HPDE6-E6E7 (cell line): ENCODE measurements around the gene CPSF4.
"Not testable (repeated sequence)": the region's sequence is repeated elsewhere in the genome, so short reads cannot be mapped to it uniquely, and the experiment has no call there.

Experiments
- DNase-seq: peaks from one replicate; pipeline ENCODE4 v3.0.0; 2011; ENCODE audit warnings: missing footprints; ENCODE audit errors: extremely low spot score

The CPSF4 gene

GRCh38 chr7:99490878-99491277 lies 52.1 kb downstream of the CPSF4 start:
- DNase-seq: no peak

- no peak for DNase-seq
These were observed 55.1 kb downstream of the CPSF4 start for GRCh38 chr7:99493823-99494222.

- DNase-seq: no peak
These were observed 59.2 kb downstream of the CPSF4 start for GRCh38 chr7:99497766-99498545.

GRCh38 chr7:99498546-99498944 lies 59.8 kb downstream of the CPSF4 start:
- DNase-seq: no peak

- DNase-seq: no peak
These were observed 60.6 kb downstream of the CPSF4 start for GRCh38 chr7:99499371-99499720.

- DNase-seq: peak; percentile 91
These were observed 61.2 kb downstream of the CPSF4 start, which contains the start of gene ZNF394 for GRCh38 chr7:99499721-99500636. ZNF394 (minus strand) TSS chr7:99500281; CDS start chr7:99500093, 188 bp downstream.

GRCh38 chr7:99500637-99501009 lies 61.9 kb downstream of the CPSF4 start:
- no peak for DNase-seq

GRCh38 chr7:99501236-99501635 lies 62.5 kb downstream of the CPSF4 start:
- not testable (repeated sequence) for DNase-seq

- DNase-seq: peak; percentile 98
These were observed 65.5 kb downstream of the CPSF4 start for GRCh38 chr7:99504281-99504602.

GRCh38 chr7:99504603-99505323 lies 66.0 kb downstream of the CPSF4 start, which contains the start of gene ZKSCAN5:
ZKSCAN5 (plus strand) TSS chr7:99504662; CDS start chr7:99506045, 1,383 bp downstream.
- DNase-seq: peak; percentile 92

- no peak for DNase-seq
These were observed 66.5 kb downstream of the CPSF4 start for GRCh38 chr7:99505324-99505662.
